DMS114 treated with DMSO at 0.1 percent for 48 hours (cell line): ENCODE results near the gene SNCA.

Experiments
- DNase-seq: peaks from one replicate; lab custom pipeline; 2025; ENCODE audit not compliant: unreplicated experiment; lab: John Stamatoyannopoulos, UW

SNCA gene

GRCh38 chr4:89757154-89757719 lies 79.7 kb downstream of the SNCA start:
- DNase-seq, result no peak

GRCh38 chr4:89755220-89755619 lies 81.7 kb downstream of the SNCA start:
- DNase-seq, result no peak

GRCh38 chr4:89754531-89754930 lies 82.4 kb downstream of the SNCA start:
- DNase-seq, result no peak

- DNase-seq, result no peak
Measured at GRCh38 chr4:89753601-89754066, 83.3 kb downstream of the SNCA start.

GRCh38 chr4:89752932-89753598 lies 83.9 kb downstream of the SNCA start:
- no peak for DNase-seq

- no peak for DNase-seq
Measured at GRCh38 chr4:89751416-89751815, 85.5 kb downstream of the SNCA start.

GRCh38 chr4:89746377-89746776 lies 90.6 kb downstream of the SNCA start:
- DNase-seq, result no peak

GRCh38 chr4:89745708-89746107 lies 91.3 kb downstream of the SNCA start:
- DNase-seq, result no peak

GRCh38 chr4:89744914-89745313 lies 92.0 kb downstream of the SNCA start:
- no peak for DNase-seq

- no peak for DNase-seq
Measured at GRCh38 chr4:89741768-89742167, 95.2 kb downstream of the SNCA start.

GRCh38 chr4:89739311-89739988 lies 97.5 kb downstream of the SNCA start:
- no peak for DNase-seq

GRCh38 chr4:89737888-89738287 lies 99.1 kb downstream of the SNCA start:
- no peak for DNase-seq

GRCh38 chr4:89733946-89734345 lies 103.0 kb downstream of the SNCA start:
- no peak for DNase-seq

GRCh38 chr4:89727238-89727637 lies 109.7 kb downstream of the SNCA start:
- DNase-seq, result no peak

GRCh38 chr4:89725268-89725667 lies 111.7 kb downstream of the SNCA start:
- DNase-seq, result no peak

- DNase-seq, result no peak
Measured at GRCh38 chr4:89724716-89725115, 112.2 kb downstream of the SNCA start.

- no peak for DNase-seq
Measured at GRCh38 chr4:89723096-89723495, 113.9 kb downstream of the SNCA start.

- no peak for DNase-seq
Measured at GRCh38 chr4:89722517-89722916, 114.4 kb downstream of the SNCA start.

GRCh38 chr4:89720981-89721380 lies 116.0 kb downstream of the SNCA start:
- no peak for DNase-seq

GRCh38 chr4:89719536-89720090 lies 117.3 kb downstream of the SNCA start:
- no peak for DNase-seq

- no peak for DNase-seq
Measured at GRCh38 chr4:89716893-89717292, 120.1 kb downstream of the SNCA start.

GRCh38 chr4:89715631-89716030 lies 121.3 kb downstream of the SNCA start:
- DNase-seq, result no peak
